Activated naive CD4-positive, alpha-beta T cell treated with anti-CD3 and anti-CD28 coated beads for 36 hours (primary cell): Measurements from ENCODE around the gene PFKFB2. TPM values are rescaled to one million over a fixed set of nuclear protein-coding genes. Genes with fewer than 3 reads are reported as not detected.

Experiments used
- CTCF ChIA-PET: fragments of 350-600 bp; sonication (Branson Sonifier 250); formaldehyde crosslinking; loops from one replicate; lab custom pipeline; 2021; ENCODE audit warnings: antibody characterized with exemption; lab: Charles Lee
- DNase-seq: peaks from one replicate; pipeline ENCODE4 v3.0.0-alpha.2; 2020
- H3K27ac Mint-ChIP-seq: one replicate; pipeline ENCODE4 v1.8.0; 2021; ENCODE audit warnings: mild to moderate bottlenecking, mixed read lengths
- H3K27me3 Mint-ChIP-seq: one replicate; pipeline ENCODE4 v1.8.0; 2021; ENCODE audit warnings: low read depth, mixed read lengths
- H3K36me3 Mint-ChIP-seq: one replicate; pipeline ENCODE4 v1.8.0; 2021; ENCODE audit warnings: low read depth, mixed read lengths
- H3K4me1 Mint-ChIP-seq: one replicate; pipeline ENCODE4 v1.8.0; 2021; ENCODE audit warnings: low read depth, mixed read lengths
- H3K4me3 Mint-ChIP-seq: one replicate; pipeline ENCODE4 v1.8.0; 2021; ENCODE audit warnings: mild to moderate bottlenecking, moderate library complexity, mixed read lengths
- H3K9me3 Mint-ChIP-seq: one replicate; pipeline ENCODE4 v1.8.0; 2021; ENCODE audit warnings: mixed read lengths
- intact Hi-C: fragments of 100-400 bp; cut with micrococcal nuclease; formaldehyde crosslinking; loops from one replicate; pipeline ENCODE4 v1.15.1; 2023
- total RNA-seq, 2 experiments: library from RNA; stranded (reverse); gene quantifications; one replicate each; pipeline ENCODE4 v1.2.3, GENCODE V29; 2021

Gene PFKFB2
- total RNA-seq, 2 experiments from 2014 or later: 3.4 to 6.2 TPM

DNA sequence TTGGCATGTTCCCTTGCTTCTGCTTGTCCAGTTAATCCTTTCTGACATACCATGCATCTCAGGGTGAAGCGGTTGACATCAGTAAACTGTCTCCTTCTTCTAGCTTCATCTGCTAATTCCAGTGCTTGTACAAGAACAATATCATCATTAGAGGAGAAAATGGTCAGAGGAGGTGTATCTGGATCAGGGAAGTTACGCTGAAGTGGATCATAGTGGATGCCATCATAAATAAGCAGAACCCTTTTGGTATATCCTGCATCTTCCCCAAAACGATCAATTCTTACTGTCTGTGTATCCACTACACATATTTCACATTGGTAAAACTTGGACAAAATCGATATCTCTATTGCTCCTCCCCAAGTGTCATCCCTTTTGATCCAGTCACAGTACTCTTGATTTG lies 4.0 kb upstream of the PFKFB2 start:
- H3K4me1 Mint-ChIP-seq: peaks cover 70% of the 10 kb centered on the region
- DNase-seq: no peak
- H3K36me3 Mint-ChIP-seq: peaks cover 19% of the 10 kb centered on the region
- intact Hi-C loops: no loop called here
- CTCF ChIA-PET: interaction anchor here (0.7 to 2.3 kb wide), 7 partner anchors 19 to 451 kb away, joined by 3 to 24 read pairs (median 5); no protein-coding TSS in a partner anchor
- no peak overlapping the region for H3K4me3 Mint-ChIP-seq
- H3K27ac Mint-ChIP-seq: peak overlapping the region; percentile 69
- no peaks in the 10 kb centered on the region for H3K9me3 Mint-ChIP-seq
- no peaks in the 10 kb centered on the region for H3K27me3 Mint-ChIP-seq

DNA sequence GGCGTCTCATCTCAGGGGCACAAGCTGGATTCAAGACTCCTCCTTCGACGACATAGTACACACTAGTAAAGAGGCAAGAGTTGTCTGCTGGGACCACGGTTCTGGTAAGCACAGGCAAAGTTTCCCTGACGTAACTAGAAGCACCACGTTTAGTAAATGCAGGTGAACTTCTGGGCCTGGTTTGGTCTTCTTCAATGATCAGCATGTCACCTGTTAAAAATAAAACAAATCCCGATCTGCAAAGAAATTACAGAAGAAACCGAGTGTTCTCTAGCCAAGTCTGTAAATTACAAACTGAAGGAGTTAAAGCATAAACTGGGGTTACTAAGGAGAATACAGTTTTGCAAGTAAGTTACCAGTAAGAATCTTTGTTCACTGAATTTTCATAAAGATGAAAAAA lies 3.6 kb upstream of the PFKFB2 start:
- peaks cover 19% of the 10 kb centered on the region for H3K36me3 Mint-ChIP-seq
- H3K9me3 Mint-ChIP-seq: no peaks in the 10 kb centered on the region
- H3K27ac Mint-ChIP-seq: peak overlapping the region; percentile 69
- DNase-seq: no peak
- CTCF ChIA-PET: interaction anchor here (0.7 to 2.3 kb wide), 24 partner anchors 8 to 571 kb away, joined by 3 to 24 read pairs (median 4); no protein-coding TSS in a partner anchor
- peak overlapping the region; percentile 97 for H3K4me3 Mint-ChIP-seq
- H3K4me1 Mint-ChIP-seq: peaks cover 70% of the 10 kb centered on the region
- no peaks in the 10 kb centered on the region for H3K27me3 Mint-ChIP-seq
- intact Hi-C loops: no loop called here

DNA sequence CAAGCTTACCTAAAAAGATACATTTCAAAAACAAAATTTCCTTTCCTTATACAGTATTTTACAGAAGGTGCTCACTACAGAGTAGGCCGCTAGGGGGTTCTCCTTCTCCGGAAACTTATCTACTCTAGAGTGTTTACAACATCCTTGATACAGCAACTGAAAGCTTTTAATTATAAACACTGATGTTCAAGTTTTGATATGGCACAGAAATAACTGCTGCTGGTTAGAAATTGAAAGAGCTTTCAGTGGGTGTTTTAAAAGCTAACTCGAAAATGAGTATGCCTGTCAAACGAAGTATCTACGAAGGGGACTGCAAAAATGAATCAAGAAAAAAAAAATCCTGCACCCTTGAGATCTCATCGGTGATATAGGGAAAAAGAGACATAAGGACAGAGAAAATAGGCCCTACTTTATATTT lies 3.1 kb upstream of the PFKFB2 start:
- peak overlapping the region; percentile 97 for H3K4me3 Mint-ChIP-seq
- no peaks in the 10 kb centered on the region for H3K9me3 Mint-ChIP-seq
- intact Hi-C loops: loop anchor here (1.0 to 5.0 kb wide), 10 partner anchors 27 to 812 kb away; partner anchors contain the start of genes CD46 and CD55
- peaks cover 66% of the 10 kb centered on the region for H3K4me1 Mint-ChIP-seq
- DNase-seq: peak; percentile 78
- peaks cover 17% of the 10 kb centered on the region for H3K36me3 Mint-ChIP-seq
- CTCF ChIA-PET: interaction anchor here (0.5 to 2.3 kb wide), 24 partner anchors 8 to 570 kb away, joined by 3 to 24 read pairs (median 4); no protein-coding TSS in a partner anchor
- no peaks in the 10 kb centered on the region for H3K27me3 Mint-ChIP-seq
- peak overlapping the region; percentile 93 for H3K27ac Mint-ChIP-seq

DNA sequence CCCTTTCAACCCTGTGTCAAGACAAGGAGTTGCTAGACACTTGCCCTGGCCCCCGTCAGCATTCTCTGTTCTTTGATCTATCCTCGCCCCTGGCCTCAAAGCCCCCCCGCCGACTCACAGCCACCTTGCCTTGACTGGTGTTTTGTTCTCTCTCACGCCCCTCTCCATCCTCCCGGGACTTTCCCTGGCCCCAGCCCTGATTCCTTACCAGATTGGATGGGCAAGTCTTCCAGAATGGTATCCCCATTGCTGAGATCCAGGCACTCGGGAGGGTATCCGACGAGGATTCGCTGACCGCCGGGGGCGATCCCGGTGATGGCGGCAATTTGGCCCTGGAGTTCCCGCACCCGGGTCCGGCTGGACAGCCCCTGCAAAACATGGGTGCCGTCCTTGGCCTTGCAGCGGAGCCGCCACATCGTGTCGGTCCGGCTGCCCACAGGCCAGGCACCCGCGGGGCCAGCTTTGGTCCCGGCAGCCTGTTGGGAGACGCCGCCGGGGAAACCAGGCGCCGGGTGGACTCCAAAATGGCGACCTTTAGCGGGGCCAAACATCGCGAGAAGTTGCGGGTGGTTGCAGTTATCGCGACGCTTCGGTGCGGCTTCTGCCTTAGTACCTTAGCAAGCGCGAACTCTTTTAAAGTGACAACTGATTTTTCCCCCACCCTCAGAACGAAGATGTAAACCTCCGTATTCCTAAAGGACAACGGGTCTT lies 2.4 kb upstream of the PFKFB2 start:
- Mint-ChIP-seq H3K4me1 (peaks cover 59% of the 10 kb centered on the region), H3K36me3 (peaks cover 17% of the 10 kb centered on the region), H3K27ac (peak overlapping the region; percentile 93), H3K9me3 (no peaks in the 10 kb centered on the region), H3K4me3 (peak overlapping the region; percentile 97), H3K27me3 (no peaks in the 10 kb centered on the region)
- peak; percentile 97 for DNase-seq
- CTCF ChIA-PET: interaction anchor here (0.5 to 2.3 kb wide), 22 partner anchors 9 to 569 kb away, joined by 3 to 24 read pairs (median 4); no protein-coding TSS in a partner anchor
- intact Hi-C loops: loop anchor here (1.0 to 5.0 kb wide), 11 partner anchors 27 to 812 kb away; partner anchors contain the start of genes CD46 and CD55

DNA sequence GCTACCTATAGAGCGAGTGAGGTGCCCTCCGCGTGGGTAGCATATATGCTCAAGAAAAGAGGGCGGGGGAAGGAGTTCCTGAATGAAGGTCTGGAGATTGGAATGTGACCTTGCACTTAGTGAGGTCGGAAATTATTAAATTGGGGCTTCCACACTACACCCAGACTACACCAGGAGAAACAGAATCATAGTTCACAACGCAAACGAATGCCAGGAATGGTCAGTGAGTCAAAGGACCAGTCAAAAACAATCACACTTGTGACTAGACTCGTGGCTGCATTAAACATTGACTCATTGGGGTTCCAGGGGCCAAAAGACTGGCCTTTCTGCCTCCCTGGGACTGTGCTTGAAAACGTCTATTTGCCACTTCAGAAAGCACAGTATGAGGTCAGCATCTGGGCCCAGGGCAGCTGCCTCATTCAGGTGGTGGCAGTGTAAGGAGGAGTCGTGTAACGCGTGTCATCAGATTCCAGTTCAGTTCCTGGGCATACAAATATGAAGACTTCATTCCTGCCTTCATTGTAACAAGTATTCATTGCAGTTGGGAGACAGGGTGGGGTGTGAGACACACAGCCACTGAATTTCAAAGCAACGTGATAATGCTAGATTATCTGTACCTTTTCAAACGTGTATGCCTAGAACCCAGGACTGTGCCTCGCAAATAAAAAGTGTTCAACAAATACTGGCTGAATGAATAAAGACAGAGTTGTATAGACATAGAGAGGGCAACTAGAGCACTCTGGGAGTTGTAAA lies 1.7 kb upstream of the PFKFB2 start, which contains the start of gene YOD1:
YOD1 (minus strand) TSS at position 18 of the 753 bp plus-strand sequence. CDS start 178 bp downstream, outside the sequence.
- no peaks in the 10 kb centered on the region for H3K9me3 Mint-ChIP-seq
- H3K27ac Mint-ChIP-seq: peak within 1 kb of the TSS; percentile 93
- H3K4me1 Mint-ChIP-seq: peaks cover 53% of the 10 kb centered on the region
- DNase-seq: peak; percentile 17
- CTCF ChIA-PET: interaction anchor here (1.8 kb wide), 1 partner anchor 43 kb away, joined by 3 read pairs; no protein-coding TSS in a partner anchor
- peaks cover 17% of the 10 kb centered on the region for H3K36me3 Mint-ChIP-seq
- H3K27me3 Mint-ChIP-seq: no peaks in the 10 kb centered on the region
- intact Hi-C loops: loop anchor here (1.0 to 5.0 kb wide), 6 partner anchors 128 to 811 kb away; partner anchors contain the start of gene CD46
- H3K4me3 Mint-ChIP-seq: peak within 1 kb of the TSS; percentile 97

DNA sequence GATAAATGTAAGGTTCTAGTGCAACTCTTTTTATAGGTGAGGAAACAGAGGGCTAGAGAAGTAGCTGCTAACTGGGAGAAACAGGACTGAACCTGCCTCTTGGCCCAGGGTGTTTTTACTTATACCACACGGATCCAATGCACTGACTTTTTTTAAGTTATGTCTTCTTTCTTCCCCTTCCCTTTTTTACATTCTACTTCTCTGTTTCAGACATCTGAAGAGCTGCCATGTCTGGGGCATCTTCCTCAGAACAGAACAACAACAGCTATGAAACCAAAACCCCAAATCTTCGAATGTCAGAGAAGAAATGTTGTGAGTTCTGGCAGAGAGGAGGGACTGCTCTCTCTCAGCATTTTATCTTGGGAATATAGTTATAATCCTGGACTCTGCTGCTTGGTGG lies 1.4 kb downstream of the PFKFB2 start:
- no peak overlapping the region for H3K4me3 Mint-ChIP-seq
- H3K9me3 Mint-ChIP-seq: no peaks in the 10 kb centered on the region
- H3K27me3 Mint-ChIP-seq: no peaks in the 10 kb centered on the region
- intact Hi-C loops: loop anchor here (5.0 kb wide), 4 partner anchors 283 to 808 kb away; no protein-coding TSS in a partner anchor
- peaks cover 2% of the 10 kb centered on the region for H3K36me3 Mint-ChIP-seq
- no peak overlapping the region for H3K27ac Mint-ChIP-seq
- no peak for DNase-seq
- H3K4me1 Mint-ChIP-seq: peaks cover 28% of the 10 kb centered on the region
- CTCF ChIA-PET: no interaction called here

DNA sequence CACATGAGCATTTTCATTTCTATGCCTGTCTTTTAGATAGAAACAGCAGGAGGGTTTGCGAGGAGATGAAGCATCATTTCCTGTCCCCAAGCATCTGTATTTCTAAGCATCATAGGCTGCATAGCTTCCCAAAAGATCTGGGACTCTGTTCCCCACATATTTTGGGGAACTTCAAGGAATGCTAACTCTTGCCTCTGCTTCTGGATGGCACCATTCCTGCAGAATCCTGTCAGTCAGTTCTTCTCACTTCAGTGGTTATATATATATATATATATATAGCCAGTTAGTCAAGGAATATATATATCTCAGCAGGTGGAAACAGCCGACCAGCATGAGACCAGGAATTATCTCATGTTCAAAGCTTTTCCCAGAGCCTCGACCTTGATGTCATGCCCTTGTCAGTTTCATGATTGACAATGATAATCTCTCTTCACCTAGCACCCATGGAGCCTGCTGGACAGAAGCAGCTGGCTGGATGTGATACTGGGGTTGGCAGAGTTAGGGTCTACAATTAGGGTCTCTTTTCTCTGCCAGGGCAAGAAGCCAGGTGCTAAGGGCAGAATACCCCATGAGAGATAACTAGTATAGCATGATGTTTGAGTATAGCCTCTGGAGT lies 2.4 kb downstream of the PFKFB2 start:
- H3K9me3 Mint-ChIP-seq: no peaks in the 10 kb centered on the region
- H3K27me3 Mint-ChIP-seq: no peaks in the 10 kb centered on the region
- no peak overlapping the region for H3K4me3 Mint-ChIP-seq
- no peaks in the 10 kb centered on the region for H3K36me3 Mint-ChIP-seq
- H3K27ac Mint-ChIP-seq: no peak overlapping the region
- peaks cover 25% of the 10 kb centered on the region for H3K4me1 Mint-ChIP-seq
- intact Hi-C loops: no loop called here
- no peak for DNase-seq
- CTCF ChIA-PET: interaction anchor here (0.6 to 1.0 kb wide), 2 partner anchors 15 to 265 kb away, joined by 3 read pairs; no protein-coding TSS in a partner anchor

DNA sequence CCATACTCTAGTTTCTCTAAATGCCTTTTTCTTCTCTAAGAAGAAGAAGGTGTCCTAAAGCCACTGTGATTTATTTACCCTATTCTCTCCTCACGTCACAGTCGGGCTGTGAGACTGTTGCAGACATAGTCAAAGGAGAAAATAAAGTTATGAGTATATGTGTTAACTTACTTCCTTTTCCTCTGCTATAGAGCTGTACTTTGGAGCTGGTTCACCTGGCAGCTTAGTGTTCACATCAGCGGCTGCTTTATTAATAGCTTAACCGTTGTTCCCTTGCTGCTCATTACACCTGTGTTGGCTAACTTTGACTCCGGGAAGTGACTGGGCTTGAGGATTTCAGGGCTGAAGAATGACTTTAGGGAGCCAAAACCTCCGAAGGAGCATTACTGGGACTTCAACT lies 3.6 kb downstream of the PFKFB2 start:
- CTCF ChIA-PET: interaction anchor here (1.0 kb wide), 1 partner anchor 14 kb away, joined by 3 read pairs; no protein-coding TSS in a partner anchor
- Mint-ChIP-seq H3K27ac (no peak overlapping the region), H3K9me3 (no peaks in the 10 kb centered on the region), H3K36me3 (no peaks in the 10 kb centered on the region), H3K4me1 (peaks cover 17% of the 10 kb centered on the region), H3K27me3 (no peaks in the 10 kb centered on the region), H3K4me3 (no peak overlapping the region)
- no peak for DNase-seq
- intact Hi-C loops: no loop called here

DNA sequence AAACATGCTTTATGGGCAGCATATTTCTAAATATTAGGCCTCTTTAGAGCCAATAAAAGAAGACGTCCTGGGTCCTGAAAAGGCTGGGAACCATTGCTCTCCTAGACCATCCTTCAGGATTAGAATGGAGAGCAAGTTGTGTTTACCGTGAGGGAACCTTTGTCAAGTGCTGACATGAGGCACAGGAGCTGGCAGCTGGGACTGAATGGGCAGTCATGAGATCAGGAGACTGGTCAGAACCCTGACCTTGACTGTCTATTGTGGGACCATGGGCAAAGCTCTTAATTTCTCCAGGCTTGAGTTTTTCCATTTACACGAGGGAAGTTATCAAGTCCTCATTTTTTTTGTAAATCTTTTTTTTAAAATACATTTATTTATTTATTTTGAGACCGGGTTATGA lies 5.2 kb downstream of the PFKFB2 start:
- Mint-ChIP-seq H3K9me3 (no peaks in the 10 kb centered on the region), H3K36me3 (no peaks in the 10 kb centered on the region), H3K4me1 (peaks cover 3% of the 10 kb centered on the region), H3K27me3 (no peaks in the 10 kb centered on the region), H3K27ac (no peak overlapping the region), H3K4me3 (no peak overlapping the region)
- intact Hi-C loops: no loop called here
- no peak for DNase-seq
- CTCF ChIA-PET: interaction anchor here (1.4 kb wide), 1 partner anchor 442 kb away, joined by 5 read pairs; no protein-coding TSS in a partner anchor

DNA sequence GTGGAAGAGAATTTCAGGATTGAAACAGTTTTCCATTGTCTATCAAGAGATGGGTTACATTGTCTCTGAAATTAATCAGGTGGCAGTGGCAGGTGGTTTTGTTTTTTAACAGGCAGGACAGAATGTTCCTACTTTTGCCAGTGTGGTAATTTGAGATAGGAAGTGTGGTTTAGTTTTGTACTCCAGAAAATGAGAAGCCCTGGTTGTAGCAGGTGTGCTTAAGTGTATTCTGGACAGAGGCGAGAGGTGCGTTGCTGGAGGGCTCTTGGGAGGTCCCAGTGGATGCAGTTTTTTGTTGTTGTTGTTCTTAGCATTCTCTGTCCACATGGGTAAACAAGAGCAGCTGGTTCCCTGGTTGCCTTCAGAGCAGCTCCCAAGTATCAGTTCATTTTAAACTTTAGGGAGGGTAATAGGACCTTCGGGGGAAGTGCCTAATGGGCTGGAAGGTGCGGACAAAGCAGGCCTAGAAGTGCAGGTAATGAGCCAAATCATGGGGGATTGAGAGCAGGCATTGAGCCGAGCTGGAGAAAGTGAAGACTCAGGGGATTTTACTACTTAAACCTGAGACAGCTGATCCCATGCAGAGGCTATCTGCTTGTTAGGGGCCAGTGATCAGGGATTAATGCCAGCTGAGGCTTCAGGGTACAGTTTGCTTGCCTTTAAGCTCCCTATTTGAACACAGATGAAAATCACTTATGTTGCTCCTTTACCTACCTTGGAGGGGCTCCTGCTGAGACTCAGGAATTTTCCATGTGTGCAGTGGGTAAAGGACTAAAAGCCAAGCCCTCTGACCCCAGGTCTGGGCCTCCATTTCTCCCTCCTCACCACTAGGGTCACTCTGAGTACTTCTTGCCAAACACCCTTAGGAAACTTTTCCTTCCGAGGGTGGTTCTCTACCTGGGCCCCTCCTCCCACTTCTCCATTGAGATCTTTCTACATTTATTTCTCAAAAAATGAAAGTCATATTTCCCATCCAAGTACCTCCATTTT lies 6.1 kb downstream of the PFKFB2 start:
- no peak overlapping the region for H3K4me3 Mint-ChIP-seq
- H3K9me3 Mint-ChIP-seq: no peaks in the 10 kb centered on the region
- intact Hi-C loops: no loop called here
- CTCF ChIA-PET: interaction anchor here (0.6 to 1.4 kb wide), 3 partner anchors 9 to 139 kb away, joined by 3 to 4 read pairs (median 4); no protein-coding TSS in a partner anchor
- no peak overlapping the region for H3K27ac Mint-ChIP-seq
- no peaks in the 10 kb centered on the region for H3K27me3 Mint-ChIP-seq
- H3K4me1 Mint-ChIP-seq: no peaks in the 10 kb centered on the region
- DNase-seq: no peak
- no peaks in the 10 kb centered on the region for H3K36me3 Mint-ChIP-seq

DNA sequence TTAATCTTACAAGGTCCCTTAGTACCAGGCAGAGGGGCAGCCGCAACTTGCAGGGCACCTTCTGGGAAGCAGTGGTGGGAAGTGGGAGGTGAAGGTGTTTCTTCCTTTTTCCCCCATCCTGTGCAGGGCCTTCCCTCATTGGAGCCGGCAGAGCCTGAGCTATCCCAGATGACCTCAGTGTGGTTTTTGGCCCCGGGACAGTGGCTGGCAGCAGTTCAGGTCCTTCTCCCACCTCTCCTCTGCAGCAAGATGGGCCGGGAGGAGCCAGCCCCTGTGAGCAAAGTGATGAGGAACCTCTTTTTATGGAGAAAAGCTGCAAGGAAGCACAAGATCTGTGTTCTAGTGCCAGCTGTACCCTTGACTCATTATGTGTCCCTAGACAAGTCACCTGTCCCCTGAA lies 6.8 kb downstream of the PFKFB2 start:
- Mint-ChIP-seq H3K36me3 (no peaks in the 10 kb centered on the region), H3K27me3 (no peaks in the 10 kb centered on the region), H3K4me1 (no peaks in the 10 kb centered on the region), H3K4me3 (no peak overlapping the region), H3K27ac (no peak overlapping the region), H3K9me3 (no peaks in the 10 kb centered on the region)
- intact Hi-C loops: no loop called here
- CTCF ChIA-PET: interaction anchor here (0.5 to 1.4 kb wide), 6 partner anchors 8 to 140 kb away, joined by 3 to 6 read pairs (median 4); no protein-coding TSS in a partner anchor
- no peak for DNase-seq
